K562 (cell line): ENCODE measurements around the gene HMBS. TPM values are rescaled to one million over a fixed set of nuclear protein-coding genes. Genes with fewer than 3 reads are reported as not detected.

Source experiments
- CC2D1A ChIP-seq: fragments of 450-650 bp; IDR thresholded peaks from 2 replicates; pipeline ENCODE4 v1.6.1; 2017; ENCODE audit warnings: mild to moderate bottlenecking
- PRMT5 ChIP-seq: sonication (generic); formaldehyde crosslinking; IDR thresholded peaks from 2 replicates; pipeline ENCODE4 v1.5.0; 2020; ENCODE audit warnings: missing genetic modification reagents
- RUNX1 ChIP-seq: sonication (generic); IDR thresholded peaks from 2 replicates; pipeline ENCODE4 v1.6.1; 2016; ENCODE audit warnings: antibody characterized with exemption, low read depth
- TEAD4 ChIP-seq, 2 experiments: sonication (generic) in 1 of 2; formaldehyde crosslinking in 1 of 2; IDR thresholded peaks; 2 replicates each; pipeline versions ENCODE4 v1.6.1 to v1.8.0; 2012 to 2022; ENCODE audit warnings: borderline replicate concordance in 1 of 2, inconsistent platforms in 1 of 2, low read length in 1 of 2, mild to moderate bottlenecking in 1 of 2, missing genetic modification reagents in 1 of 2
- polyA plus RNA-seq, 8 experiments: library from polyadenylated mRNA; depleted of rRNA in 4 of 8; stranded (reverse) in 5 of 8; unstranded in 3 of 8; fragments of >200 nt; fragmentation: Nextera tagmentation in 2 of 8; fragmentation: Illumina TruSeq in 1 of 8; extraction: Ambion mirVana in 2 of 8; extraction: Trizol in 1 of 8; gene quantifications; 2 replicates each; pipeline versions ENCODE4 v1.2.1 to v1.2.3, GENCODE V29; 2011 to 2014; ENCODE audit warnings: inconsistent platforms in 1 of 8, missing spikeins in 1 of 8
- total RNA-seq, 7 experiments: library from RNA; depleted of rRNA in 6 of 7; stranded (reverse); fragments of >200 nt in 6 of 7; fragmentation: Illumina TruSeq in 2 of 7; extraction: Trizol in 2 of 7; gene quantifications; 2 replicates each; pipeline versions ENCODE4 v1.2.1 to v1.2.3, GENCODE V29; 2011 to 2021; ENCODE audit warnings: low replicate concordance in 1 of 7
- TF ChIP-seq, protein P1 (sequence below): fragments of 200-600 bp; sonication (generic); IDR thresholded peaks from one replicate; pipeline ENCODE4 v1.6.1; 2012; ENCODE audit warnings: mild to moderate bottlenecking, low read depth, low read length, inconsistent platforms
- TF ChIP-seq, protein P2 (sequence below): sonication (generic); formaldehyde crosslinking; IDR thresholded peaks from 2 replicates; pipeline ENCODE4 v1.8.0; 2022; ENCODE audit warnings: missing genetic modification reagents, mild to moderate bottlenecking, borderline replicate concordance
- TF ChIP-seq, protein P3 (sequence below): IDR thresholded peaks from 2 replicates; pipeline ENCODE4 v1.6.1; 2011; ENCODE audit warnings: borderline replicate concordance, low read depth, mild to moderate bottlenecking, moderate library complexity, low read length; ENCODE audit not compliant: insufficient read depth, poor library complexity, severe bottlenecking
- TF ChIP-seq, protein P4 (sequence below): fragments of 250-450 bp; sonication (Bioruptor Pico); IDR thresholded peaks from 2 replicates; pipeline ENCODE4 v1.4.0; 2020; ENCODE audit warnings: mild to moderate bottlenecking, moderate library complexity
- TF ChIP-seq, protein P5 (sequence below): IDR thresholded peaks from 2 replicates; pipeline ENCODE4 v1.6.1; 2012; ENCODE audit warnings: low read depth, low read length, improper control_type of control experiment, borderline replicate concordance

Gene HMBS
- total and polyA plus RNA-seq, 9 of the 15 experiments (the other 6 are each of a cell fraction or from before 2014, with no cell fraction given) = 56.9 to 385 (median 286) TPM

DNA sequence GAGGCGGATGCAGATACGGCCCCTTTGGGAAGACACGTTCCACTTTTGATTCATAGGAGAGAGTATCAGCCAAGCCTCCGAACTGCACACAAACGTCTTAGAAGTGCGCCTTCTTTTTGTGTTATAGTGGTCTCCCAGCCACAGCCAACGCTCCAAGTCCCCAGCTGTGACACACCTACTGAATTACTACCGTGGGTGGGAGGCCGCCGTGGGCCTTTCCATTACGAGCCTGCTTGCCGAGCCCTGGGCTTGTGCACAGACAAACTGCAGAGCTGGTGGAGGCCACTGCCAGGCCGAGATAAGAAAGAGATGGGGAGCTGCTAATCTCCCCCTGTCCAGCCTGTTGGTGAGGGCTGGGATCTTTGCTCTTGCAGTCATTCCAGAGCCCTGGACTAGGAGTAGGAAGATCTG, 761 bp downstream of the HMBS start (continued):
- TF ChIP-seq TEAD4 (IDR thresholded peaks at IDR 0.05; ENCODE audit: low read length) (peak; percentile 96), TEAD4 (CRISPR knock-in tag; IDR thresholded peaks at IDR 0.05; ENCODE audit: borderline replicate concordance) (no peak), CC2D1A (peak; percentile 74; the same call in 1 of the 2 replicates), RUNX1 (no peak), PRMT5 (CRISPR knock-in tag) (no peak)
- TF ChIP-seq, protein P1, sequence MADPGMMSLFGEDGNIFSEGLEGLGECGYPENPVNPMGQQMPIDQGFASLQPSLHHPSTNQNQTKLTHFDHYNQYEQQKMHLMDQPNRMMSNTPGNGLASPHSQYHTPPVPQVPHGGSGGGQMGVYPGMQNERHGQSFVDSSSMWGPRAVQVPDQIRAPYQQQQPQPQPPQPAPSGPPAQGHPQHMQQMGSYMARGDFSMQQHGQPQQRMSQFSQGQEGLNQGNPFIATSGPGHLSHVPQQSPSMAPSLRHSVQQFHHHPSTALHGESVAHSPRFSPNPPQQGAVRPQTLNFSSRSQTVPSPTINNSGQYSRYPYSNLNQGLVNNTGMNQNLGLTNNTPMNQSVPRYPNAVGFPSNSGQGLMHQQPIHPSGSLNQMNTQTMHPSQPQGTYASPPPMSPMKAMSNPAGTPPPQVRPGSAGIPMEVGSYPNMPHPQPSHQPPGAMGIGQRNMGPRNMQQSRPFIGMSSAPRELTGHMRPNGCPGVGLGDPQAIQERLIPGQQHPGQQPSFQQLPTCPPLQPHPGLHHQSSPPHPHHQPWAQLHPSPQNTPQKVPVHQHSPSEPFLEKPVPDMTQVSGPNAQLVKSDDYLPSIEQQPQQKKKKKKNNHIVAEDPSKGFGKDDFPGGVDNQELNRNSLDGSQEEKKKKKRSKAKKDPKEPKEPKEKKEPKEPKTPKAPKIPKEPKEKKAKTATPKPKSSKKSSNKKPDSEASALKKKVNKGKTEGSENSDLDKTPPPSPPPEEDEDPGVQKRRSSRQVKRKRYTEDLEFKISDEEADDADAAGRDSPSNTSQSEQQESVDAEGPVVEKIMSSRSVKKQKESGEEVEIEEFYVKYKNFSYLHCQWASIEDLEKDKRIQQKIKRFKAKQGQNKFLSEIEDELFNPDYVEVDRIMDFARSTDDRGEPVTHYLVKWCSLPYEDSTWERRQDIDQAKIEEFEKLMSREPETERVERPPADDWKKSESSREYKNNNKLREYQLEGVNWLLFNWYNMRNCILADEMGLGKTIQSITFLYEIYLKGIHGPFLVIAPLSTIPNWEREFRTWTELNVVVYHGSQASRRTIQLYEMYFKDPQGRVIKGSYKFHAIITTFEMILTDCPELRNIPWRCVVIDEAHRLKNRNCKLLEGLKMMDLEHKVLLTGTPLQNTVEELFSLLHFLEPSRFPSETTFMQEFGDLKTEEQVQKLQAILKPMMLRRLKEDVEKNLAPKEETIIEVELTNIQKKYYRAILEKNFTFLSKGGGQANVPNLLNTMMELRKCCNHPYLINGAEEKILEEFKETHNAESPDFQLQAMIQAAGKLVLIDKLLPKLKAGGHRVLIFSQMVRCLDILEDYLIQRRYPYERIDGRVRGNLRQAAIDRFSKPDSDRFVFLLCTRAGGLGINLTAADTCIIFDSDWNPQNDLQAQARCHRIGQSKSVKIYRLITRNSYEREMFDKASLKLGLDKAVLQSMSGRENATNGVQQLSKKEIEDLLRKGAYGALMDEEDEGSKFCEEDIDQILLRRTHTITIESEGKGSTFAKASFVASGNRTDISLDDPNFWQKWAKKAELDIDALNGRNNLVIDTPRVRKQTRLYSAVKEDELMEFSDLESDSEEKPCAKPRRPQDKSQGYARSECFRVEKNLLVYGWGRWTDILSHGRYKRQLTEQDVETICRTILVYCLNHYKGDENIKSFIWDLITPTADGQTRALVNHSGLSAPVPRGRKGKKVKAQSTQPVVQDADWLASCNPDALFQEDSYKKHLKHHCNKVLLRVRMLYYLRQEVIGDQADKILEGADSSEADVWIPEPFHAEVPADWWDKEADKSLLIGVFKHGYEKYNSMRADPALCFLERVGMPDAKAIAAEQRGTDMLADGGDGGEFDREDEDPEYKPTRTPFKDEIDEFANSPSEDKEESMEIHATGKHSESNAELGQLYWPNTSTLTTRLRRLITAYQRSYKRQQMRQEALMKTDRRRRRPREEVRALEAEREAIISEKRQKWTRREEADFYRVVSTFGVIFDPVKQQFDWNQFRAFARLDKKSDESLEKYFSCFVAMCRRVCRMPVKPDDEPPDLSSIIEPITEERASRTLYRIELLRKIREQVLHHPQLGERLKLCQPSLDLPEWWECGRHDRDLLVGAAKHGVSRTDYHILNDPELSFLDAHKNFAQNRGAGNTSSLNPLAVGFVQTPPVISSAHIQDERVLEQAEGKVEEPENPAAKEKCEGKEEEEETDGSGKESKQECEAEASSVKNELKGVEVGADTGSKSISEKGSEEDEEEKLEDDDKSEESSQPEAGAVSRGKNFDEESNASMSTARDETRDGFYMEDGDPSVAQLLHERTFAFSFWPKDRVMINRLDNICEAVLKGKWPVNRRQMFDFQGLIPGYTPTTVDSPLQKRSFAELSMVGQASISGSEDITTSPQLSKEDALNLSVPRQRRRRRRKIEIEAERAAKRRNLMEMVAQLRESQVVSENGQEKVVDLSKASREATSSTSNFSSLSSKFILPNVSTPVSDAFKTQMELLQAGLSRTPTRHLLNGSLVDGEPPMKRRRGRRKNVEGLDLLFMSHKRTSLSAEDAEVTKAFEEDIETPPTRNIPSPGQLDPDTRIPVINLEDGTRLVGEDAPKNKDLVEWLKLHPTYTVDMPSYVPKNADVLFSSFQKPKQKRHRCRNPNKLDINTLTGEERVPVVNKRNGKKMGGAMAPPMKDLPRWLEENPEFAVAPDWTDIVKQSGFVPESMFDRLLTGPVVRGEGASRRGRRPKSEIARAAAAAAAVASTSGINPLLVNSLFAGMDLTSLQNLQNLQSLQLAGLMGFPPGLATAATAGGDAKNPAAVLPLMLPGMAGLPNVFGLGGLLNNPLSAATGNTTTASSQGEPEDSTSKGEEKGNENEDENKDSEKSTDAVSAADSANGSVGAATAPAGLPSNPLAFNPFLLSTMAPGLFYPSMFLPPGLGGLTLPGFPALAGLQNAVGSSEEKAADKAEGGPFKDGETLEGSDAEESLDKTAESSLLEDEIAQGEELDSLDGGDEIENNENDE = no peak
- TF ChIP-seq, protein P2, sequence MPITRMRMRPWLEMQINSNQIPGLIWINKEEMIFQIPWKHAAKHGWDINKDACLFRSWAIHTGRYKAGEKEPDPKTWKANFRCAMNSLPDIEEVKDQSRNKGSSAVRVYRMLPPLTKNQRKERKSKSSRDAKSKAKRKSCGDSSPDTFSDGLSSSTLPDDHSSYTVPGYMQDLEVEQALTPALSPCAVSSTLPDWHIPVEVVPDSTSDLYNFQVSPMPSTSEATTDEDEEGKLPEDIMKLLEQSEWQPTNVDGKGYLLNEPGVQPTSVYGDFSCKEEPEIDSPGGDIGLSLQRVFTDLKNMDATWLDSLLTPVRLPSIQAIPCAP (CRISPR knock-in tag) = no peak
- TF ChIP-seq, protein P3, sequence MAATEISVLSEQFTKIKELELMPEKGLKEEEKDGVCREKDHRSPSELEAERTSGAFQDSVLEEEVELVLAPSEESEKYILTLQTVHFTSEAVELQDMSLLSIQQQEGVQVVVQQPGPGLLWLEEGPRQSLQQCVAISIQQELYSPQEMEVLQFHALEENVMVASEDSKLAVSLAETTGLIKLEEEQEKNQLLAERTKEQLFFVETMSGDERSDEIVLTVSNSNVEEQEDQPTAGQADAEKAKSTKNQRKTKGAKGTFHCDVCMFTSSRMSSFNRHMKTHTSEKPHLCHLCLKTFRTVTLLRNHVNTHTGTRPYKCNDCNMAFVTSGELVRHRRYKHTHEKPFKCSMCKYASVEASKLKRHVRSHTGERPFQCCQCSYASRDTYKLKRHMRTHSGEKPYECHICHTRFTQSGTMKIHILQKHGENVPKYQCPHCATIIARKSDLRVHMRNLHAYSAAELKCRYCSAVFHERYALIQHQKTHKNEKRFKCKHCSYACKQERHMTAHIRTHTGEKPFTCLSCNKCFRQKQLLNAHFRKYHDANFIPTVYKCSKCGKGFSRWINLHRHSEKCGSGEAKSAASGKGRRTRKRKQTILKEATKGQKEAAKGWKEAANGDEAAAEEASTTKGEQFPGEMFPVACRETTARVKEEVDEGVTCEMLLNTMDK = no peak
- TF ChIP-seq, protein P4, sequence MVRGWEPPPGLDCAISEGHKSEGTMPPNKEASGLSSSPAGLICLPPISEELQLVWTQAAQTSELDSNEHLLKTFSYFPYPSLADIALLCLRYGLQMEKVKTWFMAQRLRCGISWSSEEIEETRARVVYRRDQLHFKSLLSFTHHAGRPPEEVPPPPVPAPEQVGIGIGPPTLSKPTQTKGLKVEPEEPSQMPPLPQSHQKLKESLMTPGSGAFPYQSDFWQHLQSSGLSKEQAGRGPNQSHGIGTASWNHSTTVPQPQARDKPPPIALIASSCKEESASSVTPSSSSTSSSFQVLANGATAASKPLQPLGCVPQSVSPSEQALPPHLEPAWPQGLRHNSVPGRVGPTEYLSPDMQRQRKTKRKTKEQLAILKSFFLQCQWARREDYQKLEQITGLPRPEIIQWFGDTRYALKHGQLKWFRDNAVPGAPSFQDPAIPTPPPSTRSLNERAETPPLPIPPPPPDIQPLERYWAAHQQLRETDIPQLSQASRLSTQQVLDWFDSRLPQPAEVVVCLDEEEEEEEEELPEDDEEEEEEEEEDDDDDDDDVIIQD (CRISPR knock-in tag) = no peak
- TF ChIP-seq, protein P5, sequence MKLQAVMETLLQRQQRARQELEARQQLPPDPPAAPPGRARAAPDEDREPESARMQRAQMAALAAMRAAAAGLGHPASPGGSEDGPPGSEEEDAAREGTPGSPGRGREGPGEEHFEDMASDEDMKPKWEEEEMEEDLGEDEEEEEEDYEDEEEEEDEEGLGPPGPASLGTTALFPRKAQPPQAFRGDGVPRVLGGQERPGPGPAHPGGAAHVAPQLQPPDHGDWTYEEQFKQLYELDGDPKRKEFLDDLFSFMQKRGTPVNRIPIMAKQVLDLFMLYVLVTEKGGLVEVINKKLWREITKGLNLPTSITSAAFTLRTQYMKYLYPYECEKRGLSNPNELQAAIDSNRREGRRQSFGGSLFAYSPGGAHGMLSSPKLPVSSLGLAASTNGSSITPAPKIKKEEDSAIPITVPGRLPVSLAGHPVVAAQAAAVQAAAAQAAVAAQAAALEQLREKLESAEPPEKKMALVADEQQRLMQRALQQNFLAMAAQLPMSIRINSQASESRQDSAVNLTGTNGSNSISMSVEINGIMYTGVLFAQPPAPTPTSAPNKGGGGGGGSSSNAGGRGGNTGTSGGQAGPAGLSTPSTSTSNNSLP = no peak
